ENCODE measurements around the gene SPTB.

Gene SPTB

GRCh38 chr14:64704143-64704742, 175.5 kb downstream of the SPTB start, which contains the start of gene PLEKHG3 (continued):
- TF ChIP-seq AEBP2 (tag by site-specific recombination; IDR thresholded peaks at IDR 0.05; ENCODE audit: borderline replicate concordance) (no peak), ZFHX2 (tag by site-specific recombination; conservative IDR thresholded peaks at IDR 0.05) (peak; percentile 89), ZSCAN30 (tag by site-specific recombination; IDR thresholded peaks at IDR 0.05) (0 out of 2 replicates have a peak, but pooled peaks have one; percentile 22), ZBTB17 (tag by site-specific recombination; IDR thresholded peaks at IDR 0.05) (peak; percentile 84), ZNF626 (tag by site-specific recombination; IDR thresholded peaks at IDR 0.05) (no peak), ZNF571 (tag by site-specific recombination; IDR thresholded peaks at IDR 0.05) (no peak), KLF1 (tag by site-specific recombination; IDR thresholded peaks at IDR 0.05) (peak; percentile 91), ZNF133 (tag by site-specific recombination; IDR thresholded peaks at IDR 0.05) (no peak), ZNF785 (tag by site-specific recombination; IDR thresholded peaks at IDR 0.05) (no peak), ZNF558 (tag by site-specific recombination; IDR thresholded peaks at IDR 0.05) (no peak), ZNF426 (tag by site-specific recombination; IDR thresholded peaks at IDR 0.05) (no peak), ZNF239 (tag by site-specific recombination; IDR thresholded peaks at IDR 0.05) (no peak), ZNF530 (tag by site-specific recombination; IDR thresholded peaks at IDR 0.05; ENCODE audit: low read depth) (no peak), ZNF416 (tag by site-specific recombination; IDR thresholded peaks at IDR 0.05) (no peak), ZNF23 (tag by site-specific recombination; IDR thresholded peaks at IDR 0.05; ENCODE audit: borderline replicate concordance) (no peak), HOXD13 (CRISPR knock-in tag; IDR thresholded peaks at IDR 0.05; ENCODE audit: borderline replicate concordance) (no peak), ZNF561 (tag by site-specific recombination; IDR thresholded peaks at IDR 0.05; ENCODE audit: borderline replicate concordance) (peak; percentile 21; the same call in 1 of the 2 replicates), TSHZ1 (tag by site-specific recombination; IDR thresholded peaks at IDR 0.05; ENCODE audit: borderline replicate concordance) (no peak; the same call in 1 of the 2 replicates), HOXA7 (CRISPR knock-in tag; IDR thresholded peaks at IDR 0.05; ENCODE audit: borderline replicate concordance) (no peak), ZNF600 (tag by site-specific recombination; IDR thresholded peaks at IDR 0.05) (peak; percentile 91), ZNF560 (tag by site-specific recombination; IDR thresholded peaks at IDR 0.05; ENCODE audit: borderline replicate concordance) (no peak), REPIN1 (tag by site-specific recombination; IDR thresholded peaks at IDR 0.05; ENCODE audit: low read depth) (no peak), ZNF692 (tag by site-specific recombination; IDR thresholded peaks at IDR 0.05) (peak; percentile 35; the same call in 1 of the 2 replicates), ZNF354C (tag by site-specific recombination; IDR thresholded peaks at IDR 0.05; ENCODE audit: borderline replicate concordance, low read depth) (no peak), ZNF366 (tag by site-specific recombination; conservative IDR thresholded peaks at IDR 0.05) (peak; percentile 93), ZNF843 (tag by site-specific recombination; IDR thresholded peaks at IDR 0.05) (no peak), ZNF449 (tag by site-specific recombination; IDR thresholded peaks at IDR 0.05) (peak; percentile 68; the same call in 1 of the 2 replicates), EGR2 (tag by site-specific recombination; IDR thresholded peaks at IDR 0.05; ENCODE audit: low read depth) (peak; percentile 91), ZSCAN18 (tag by site-specific recombination; IDR thresholded peaks at IDR 0.05) (no peak), KLF10 (tag by site-specific recombination; IDR thresholded peaks at IDR 0.05) (peak; percentile 59; the same call in 1 of the 2 replicates), SP2 (tag by site-specific recombination; IDR thresholded peaks at IDR 0.05) (peak; percentile 62), ZNF544 (tag by site-specific recombination; IDR thresholded peaks at IDR 0.05) (no peak)

All from HEK293 (cell line).